GM12872 (cell line): Measurements from ENCODE around the gene ACOXL.

Experiments
- TF ChIP-seq, protein P1 (sequence below): IDR thresholded peaks from 3 replicates; pipeline ENCODE4 v1.5.1; 2011; ENCODE audit warnings: low read depth, mild to moderate bottlenecking, low read length, moderate library complexity; ENCODE audit not compliant: insufficient read depth

ACOXL gene

DNA sequence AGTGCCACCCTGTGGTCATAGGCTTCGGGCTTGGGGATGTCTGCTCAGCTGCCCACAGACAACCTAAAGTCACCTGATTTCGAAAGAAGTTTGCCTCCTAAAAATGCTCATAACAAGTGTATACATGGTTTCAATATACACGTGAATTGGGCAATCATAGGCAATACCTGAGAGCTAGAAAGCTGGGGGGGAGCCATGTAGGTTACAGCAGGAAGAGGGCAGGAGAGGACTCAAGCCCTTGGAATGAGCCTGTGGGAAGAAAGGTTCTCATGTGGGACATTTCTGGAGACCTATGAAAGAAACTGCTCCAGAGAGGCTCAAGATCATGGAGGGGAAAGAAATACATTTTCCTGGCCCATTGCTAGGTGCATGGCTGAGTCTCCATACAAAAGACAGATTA is 109.7 kb downstream of the ACOXL start:
- TF ChIP-seq, protein P1, sequence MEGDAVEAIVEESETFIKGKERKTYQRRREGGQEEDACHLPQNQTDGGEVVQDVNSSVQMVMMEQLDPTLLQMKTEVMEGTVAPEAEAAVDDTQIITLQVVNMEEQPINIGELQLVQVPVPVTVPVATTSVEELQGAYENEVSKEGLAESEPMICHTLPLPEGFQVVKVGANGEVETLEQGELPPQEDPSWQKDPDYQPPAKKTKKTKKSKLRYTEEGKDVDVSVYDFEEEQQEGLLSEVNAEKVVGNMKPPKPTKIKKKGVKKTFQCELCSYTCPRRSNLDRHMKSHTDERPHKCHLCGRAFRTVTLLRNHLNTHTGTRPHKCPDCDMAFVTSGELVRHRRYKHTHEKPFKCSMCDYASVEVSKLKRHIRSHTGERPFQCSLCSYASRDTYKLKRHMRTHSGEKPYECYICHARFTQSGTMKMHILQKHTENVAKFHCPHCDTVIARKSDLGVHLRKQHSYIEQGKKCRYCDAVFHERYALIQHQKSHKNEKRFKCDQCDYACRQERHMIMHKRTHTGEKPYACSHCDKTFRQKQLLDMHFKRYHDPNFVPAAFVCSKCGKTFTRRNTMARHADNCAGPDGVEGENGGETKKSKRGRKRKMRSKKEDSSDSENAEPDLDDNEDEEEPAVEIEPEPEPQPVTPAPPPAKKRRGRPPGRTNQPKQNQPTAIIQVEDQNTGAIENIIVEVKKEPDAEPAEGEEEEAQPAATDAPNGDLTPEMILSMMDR = no peak

DNA sequence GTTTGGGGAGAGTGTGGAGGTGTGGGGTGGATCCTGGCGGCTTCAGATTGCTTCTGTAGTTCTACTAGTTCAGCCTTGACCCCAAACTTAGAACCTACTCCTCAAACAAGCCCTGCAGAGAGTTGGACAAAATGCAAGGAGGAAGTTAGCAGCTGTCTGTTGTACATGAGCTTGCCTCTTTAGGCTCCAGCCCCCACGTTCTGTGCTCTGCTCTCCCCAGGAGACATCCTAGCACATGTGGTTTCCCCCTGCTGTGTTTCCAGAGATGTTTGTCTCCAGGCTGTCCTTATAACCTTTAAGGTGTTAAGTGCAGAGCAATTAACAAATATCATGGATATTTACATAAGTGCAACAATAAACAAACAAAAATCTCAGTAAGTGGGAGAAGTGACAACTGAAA is 111.1 kb downstream of the ACOXL start:
- TF ChIP-seq, protein P1 = no peak

DNA sequence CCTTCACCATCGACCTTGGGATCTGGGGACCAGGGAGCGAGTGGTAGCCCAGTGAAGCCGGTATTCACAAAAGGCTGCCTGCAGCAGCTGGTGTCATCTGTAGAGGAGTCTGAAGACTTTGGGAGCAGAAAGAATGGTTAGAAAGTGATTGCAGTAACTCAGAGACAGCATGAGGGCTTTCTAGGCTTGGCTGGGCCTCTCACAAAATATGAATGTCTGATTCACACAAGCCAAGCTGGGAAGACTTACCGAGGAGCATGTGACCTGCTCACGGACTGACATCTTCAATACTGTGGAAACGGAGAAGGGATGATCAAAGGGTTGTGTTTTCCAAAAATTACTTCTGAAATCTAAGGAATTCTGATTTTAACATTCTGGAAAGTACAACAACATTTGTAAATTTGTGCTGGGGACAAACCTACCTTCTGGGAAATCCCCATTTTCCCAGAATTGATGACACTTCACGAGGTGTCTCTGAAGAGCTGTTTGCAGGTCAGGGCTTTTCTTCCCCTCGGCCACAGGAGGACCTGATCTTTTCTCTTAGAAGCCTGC is 111.7 kb downstream of the ACOXL start:
- TF ChIP-seq, protein P1 = no peak

DNA sequence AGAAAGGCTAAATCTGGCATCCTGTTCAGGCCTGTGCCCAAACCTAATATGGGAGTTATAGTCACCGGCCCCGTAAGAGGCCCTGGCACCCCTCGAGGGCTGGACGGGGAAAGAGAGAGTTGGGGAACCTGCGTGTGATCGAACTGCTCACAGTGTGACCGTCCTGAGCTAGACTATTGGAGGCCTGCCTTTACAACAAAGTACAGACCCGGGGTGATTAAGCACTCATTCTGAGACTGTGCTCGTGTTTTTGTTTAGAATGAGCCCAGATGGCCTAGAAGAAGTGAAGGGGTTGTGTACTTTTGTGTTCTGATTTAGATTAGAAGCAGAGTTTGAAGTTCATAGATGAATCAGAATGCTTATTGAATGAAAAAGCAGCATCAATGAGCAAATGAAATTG is 115.3 kb downstream of the ACOXL start:
- TF ChIP-seq, protein P1 = no peak

DNA sequence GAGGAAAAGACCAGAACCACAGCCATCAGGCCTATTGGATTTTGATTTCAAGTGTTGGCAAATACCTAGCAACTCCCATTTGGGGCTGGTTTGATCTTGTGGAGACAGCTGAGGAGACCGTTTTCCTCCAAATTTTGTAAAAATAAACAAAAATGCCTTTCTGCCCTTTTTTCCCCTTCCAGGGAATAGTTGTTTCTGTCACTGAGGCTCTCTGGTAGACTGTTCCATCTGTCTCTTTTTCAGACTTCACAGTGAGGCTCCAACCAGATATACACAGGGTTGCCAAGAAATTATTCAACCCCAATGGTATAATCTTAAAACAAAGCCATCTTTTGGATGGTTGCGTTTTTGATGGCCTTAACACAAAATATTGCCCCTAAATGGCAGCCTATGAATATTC is 115.7 kb downstream of the ACOXL start:
- TF ChIP-seq, protein P1 = no peak

DNA sequence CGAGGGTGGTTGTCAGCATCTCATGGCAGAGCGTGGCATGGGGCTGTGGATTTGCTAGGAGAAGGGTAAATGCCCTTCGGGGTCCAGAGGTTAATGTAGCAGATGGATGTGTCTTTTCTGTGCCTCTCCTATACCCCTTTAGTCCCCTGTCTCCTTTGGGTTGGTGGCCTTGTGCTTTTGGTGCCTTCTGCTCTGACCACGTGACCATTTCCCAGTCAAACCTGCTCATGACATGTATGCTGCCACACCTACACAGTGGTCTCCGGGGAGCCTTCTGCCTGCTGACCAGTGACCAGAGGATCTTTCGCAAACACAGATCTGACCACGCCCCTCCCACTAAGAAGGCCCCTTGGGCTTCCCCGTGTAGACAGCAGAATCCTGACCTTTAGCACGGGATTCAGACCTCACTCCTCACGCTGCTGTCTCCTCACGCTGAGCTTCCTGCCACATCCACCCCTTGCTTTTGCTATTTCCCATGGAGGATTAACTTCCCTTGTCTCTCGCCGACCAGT is 116.2 kb downstream of the ACOXL start:
- TF ChIP-seq, protein P1 = no peak

DNA sequence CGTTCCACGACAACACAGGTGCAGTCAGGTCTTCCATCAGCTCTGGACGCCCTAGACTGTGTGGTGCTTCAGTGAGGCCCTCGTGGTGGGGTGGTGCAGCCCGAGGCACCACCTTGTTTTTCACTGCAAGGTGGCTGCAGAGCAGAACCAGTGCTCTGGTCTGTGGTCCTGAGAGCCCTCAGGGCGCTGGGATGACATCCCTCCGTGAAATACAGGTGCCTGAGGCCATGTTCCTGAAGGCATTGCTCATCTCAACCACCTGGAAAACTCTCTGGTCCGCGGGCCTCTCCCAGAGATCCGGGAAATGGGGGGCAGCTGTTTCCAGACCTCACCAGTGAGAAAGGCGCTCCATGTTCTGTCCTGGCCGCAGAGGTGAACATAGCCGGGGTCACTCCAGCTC is 119.2 kb downstream of the ACOXL start:
- TF ChIP-seq, protein P1 = no peak
